ENCODE data around the gene MIEF2.

Gene MIEF2

DNA sequence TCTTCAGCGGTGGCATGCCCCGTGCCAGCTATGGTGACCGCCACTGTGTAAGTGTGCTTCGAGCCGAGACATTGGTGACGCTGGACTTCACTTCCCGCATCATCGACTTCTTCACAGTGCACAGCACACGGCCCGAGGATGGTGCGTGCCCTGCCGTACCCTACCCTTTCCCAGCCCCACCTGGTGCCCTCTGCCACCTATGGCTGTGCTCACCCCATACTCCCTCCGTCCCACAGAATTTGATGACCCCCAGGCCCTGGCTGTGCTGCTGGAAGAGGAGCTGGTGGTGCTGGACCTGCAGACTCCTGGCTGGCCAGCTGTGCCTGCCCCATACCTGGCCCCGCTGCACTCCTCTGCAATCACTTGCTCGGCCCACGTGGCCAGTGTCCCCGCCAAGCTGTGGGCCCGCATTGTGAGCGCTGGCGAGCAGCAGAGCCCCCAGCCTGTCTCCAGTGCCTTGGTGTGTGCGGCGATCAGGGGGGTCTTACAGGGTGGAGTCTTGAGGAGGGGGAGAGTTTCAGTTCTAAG lies 25.5 kb upstream of the MIEF2 start:
- in situ Hi-C loops (cut with MboI; ENCODE audit: low sequenced_read_pairs) = no loop called here

GRCh38 chr17:18235743-18236256 lies 24.7 kb upstream of the MIEF2 start:
- in situ Hi-C loops (cut with MboI; ENCODE audit: low sequenced_read_pairs) = no loop called here

- in situ Hi-C loops (cut with MboI; ENCODE audit: low sequenced_read_pairs) = no loop called here
These were observed 24.0 kb upstream of the MIEF2 start for GRCh38 chr17:18236494-18236893.

DNA sequence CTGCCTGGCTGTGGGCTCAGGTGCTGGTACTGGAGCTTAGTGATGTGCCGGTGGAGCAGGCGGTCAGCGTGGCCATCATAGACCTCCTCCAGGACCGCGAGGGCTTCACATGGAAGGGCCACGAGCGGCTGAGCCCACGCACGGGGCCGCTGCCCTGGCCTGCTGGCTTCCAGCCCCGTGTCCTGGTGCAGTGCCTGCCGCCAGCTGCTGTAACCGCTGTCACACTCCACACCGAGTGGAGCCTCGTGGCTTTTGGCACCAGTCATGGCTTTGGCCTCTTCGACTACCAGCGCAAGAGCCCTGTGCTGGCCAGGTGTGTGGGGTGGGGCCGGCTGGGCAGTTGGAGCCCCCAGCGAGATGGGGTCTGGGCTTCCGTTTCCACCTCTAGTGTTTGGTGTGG lies 23.0 kb upstream of the MIEF2 start:
- in situ Hi-C loops (cut with MboI; ENCODE audit: low sequenced_read_pairs) = no loop called here

DNA sequence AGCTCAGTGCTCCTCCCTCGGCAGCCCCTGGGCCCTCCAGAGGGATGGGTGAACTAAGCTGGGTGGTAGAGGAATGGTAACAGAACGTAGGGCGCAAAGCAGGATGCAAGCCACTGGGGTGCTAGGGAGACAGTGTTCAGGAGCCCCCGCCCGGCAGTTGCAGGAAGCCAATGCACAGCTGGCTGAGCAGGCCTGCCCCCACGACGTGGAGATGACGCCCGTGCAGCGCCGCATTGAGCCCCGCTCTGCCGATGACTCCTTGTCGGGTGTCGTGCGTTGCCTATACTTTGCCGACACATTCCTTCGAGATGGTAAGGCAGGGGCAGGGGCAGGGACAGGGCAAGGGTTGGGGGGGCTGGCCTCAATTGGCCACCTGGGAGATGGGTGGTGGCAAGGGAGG lies 22.2 kb upstream of the MIEF2 start:
- in situ Hi-C loops (cut with MboI; ENCODE audit: low sequenced_read_pairs) = no loop called here

DNA sequence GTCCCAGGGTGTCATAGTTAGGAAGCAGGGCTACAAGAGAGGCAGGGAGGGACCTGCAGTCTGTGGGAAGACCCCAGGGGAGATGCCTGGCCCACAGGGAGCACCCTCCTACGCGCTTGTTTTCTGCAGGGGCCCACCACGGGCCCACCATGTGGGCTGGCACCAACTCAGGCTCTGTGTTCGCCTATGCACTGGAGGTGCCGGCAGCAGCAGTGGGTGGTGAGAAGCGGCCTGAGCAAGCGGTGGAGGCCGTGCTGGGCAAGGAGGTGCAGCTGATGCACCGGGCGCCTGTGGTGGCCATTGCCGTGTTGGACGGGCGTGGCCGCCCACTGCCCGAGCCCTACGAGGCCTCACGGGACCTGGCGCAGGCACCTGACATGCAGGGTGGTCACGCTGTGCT lies 20.0 kb upstream of the MIEF2 start:
- in situ Hi-C loops (cut with MboI; ENCODE audit: low sequenced_read_pairs) = no loop called here

DNA sequence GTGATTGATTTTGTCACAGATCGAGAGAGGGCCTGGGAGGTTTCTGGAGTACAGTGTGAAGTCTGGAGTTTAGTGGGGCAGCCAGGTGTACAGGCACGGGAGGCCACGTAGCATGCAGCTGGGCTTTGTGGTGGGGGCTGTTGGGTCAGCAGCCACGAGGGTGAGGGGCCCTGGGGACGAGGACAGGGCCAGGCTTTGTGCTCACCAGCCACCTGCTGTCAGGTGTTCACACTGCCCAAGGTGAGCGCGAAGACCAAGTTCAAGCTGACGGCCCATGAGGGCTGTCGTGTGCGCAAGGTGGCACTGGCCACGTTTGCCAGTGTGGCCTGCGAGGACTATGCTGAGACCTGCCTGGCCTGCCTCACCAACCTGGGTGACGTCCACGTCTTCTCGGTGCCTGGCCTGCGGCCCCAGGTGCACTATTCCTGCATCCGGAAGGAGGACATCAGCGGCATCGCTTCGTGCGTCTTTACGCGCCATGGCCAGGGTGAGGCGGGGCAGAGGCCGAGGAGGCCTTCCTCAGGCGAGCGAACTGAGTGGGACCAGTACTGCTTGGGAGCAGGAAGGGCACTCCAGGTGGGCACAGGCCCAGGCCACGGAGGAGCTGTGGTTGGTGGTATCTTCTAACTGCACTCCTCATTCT lies 19.1 kb upstream of the MIEF2 start:
- in situ Hi-C loops (cut with MboI; ENCODE audit: low sequenced_read_pairs) = no loop called here

DNA sequence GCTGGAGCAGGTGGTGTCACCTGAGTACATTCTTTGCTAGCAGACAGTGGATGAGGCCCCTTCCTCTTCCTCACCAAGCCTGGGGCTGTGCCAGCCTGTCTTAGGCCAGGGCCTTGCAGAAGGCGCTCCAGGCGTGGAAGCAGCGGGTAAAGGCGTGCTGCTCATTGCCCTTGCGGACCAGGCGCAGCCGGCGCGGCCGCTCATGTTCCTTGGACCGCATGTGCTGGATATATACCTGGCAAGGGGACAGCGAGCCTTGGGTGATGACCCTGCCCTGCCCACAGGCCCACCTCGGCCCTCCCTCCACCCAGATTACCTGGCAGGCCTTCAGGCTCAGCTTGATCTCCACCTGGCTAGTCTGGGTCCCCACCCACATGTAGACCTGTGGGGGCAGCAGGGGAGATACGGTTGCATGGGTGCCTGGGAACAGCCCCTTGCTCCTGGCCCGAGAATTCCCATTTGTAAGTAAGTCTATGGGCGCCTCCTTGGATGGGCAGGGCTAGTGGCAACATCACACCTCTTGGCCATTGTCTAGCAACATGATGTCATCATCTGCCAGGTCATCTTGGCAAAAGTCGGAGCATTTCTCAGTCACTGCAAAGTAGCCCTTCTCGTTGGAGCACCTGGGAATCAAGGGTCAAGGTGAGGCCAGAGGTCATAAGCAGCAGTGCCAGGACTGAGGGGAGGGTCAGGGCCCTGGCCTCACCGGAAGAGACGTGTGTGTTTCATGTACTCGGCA lies 15.3 kb upstream of the MIEF2 start:
- in situ Hi-C loops (cut with MboI; ENCODE audit: low sequenced_read_pairs) = no loop called here

DNA sequence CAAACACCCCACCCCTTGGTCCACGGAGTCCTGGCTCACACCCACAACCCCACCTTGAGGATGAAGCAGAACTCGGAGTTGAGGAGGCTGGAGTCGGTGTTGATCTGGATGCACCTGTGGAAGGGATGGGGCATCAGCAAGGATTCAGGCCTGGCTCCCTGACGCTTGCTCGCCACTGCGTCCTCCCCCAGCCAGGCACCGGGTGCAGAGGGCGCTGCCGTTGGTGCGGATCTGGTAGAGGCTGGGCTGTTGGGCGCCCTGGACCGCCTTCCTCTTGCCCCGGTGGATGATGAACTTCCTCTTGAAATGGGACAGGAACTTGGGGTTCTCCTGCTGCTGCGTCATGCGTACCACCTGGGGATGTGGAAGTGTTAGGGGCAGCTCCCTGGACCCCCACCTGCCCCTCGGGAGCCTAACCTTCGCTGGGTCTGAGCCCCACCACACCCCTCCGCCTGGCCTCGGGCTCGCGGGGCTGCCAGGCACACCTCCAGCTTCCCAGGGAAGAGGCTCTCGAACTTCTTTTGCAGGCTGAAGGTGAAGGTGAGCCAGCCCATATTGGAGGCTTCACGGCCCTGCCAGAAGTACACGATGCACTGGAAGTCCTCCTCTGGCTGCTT lies 14.2 kb upstream of the MIEF2 start:
- in situ Hi-C loops (cut with MboI; ENCODE audit: low sequenced_read_pairs) = no loop called here

GRCh38 chr17:18246880-18247612 lies 13.4 kb upstream of the MIEF2 start:
- in situ Hi-C loops (cut with MboI; ENCODE audit: low sequenced_read_pairs) = no loop called here

GRCh38 chr17:18247613-18248001 lies 12.9 kb upstream of the MIEF2 start:
- in situ Hi-C loops (cut with MboI; ENCODE audit: low sequenced_read_pairs) = no loop called here

- in situ Hi-C loops (cut with MboI; ENCODE audit: low sequenced_read_pairs) = no loop called here
These were observed 12.1 kb upstream of the MIEF2 start for GRCh38 chr17:18248300-18248731.

GRCh38 chr17:18248811-18249210 lies 11.7 kb upstream of the MIEF2 start:
- in situ Hi-C loops (cut with MboI; ENCODE audit: low sequenced_read_pairs) = no loop called here

- in situ Hi-C loops (cut with MboI; ENCODE audit: low sequenced_read_pairs) = no loop called here
These were observed 10.2 kb upstream of the MIEF2 start for GRCh38 chr17:18250259-18250658.

DNA sequence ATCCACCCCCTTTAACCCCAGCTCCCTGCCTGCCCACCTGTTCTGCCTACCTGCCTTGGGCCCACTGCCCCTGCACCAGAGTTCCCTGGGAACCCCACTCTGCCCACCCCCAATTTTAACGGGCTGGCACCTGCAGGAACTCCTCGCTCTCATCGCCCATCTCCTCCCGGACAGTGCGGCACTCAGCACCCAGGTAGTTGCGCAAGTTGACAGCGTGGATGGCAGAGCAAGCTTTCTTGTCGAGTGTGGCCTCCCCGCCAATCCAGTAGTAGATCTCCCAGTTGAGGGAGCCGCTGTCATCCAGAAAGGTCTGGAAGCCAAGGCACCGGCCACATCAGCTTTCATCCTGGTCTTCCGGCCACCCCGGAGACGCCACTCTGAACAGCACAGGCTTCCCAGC lies 9.8 kb upstream of the MIEF2 start:
- in situ Hi-C loops (cut with MboI; ENCODE audit: low sequenced_read_pairs) = no loop called here

DNA sequence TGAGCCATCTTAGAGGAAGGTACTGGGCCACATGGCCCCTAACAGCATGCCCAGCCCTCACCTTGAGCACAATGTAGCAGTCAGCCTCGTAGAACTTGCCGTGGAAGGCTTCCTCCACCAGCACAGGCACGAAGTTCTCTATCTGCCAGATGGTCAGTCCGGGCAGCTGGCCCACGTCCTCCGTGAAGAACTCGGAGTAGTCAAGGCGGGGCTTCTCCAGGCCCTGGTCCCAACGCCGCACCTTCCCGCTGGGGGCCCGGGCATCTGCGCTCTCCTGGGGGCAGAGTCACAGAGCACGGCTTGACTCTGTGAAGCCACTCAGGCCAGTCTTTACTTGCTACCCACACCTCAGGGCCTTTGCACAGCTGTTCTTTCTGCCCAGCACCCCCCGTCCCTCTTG lies 9.3 kb upstream of the MIEF2 start:
- in situ Hi-C loops (cut with MboI; ENCODE audit: low sequenced_read_pairs) = no loop called here

DNA sequence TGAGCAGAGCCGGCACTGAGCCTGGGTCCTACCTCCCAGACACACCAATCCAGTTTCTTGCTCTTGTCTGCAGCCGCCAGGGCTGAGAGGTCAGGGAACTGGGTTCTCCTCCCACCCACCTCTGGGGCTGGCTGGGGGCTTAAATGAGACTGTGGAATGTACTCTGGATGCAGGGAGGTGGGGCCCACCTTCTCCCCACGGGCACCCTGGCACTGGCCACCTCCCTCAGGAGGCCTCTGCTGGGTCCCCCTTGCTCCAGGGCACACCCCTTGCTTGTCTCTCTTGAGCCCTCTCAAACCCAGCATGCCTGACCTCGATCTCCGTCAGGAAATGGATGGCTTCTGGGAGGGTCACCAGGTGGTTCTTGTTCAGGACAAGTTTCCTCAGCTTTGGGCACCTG lies 8.3 kb upstream of the MIEF2 start:
- in situ Hi-C loops (cut with MboI; ENCODE audit: low sequenced_read_pairs) = no loop called here

GRCh38 chr17:18253187-18253884 lies 7.1 kb upstream of the MIEF2 start:
- in situ Hi-C loops (cut with MboI; ENCODE audit: low sequenced_read_pairs) = no loop called here

DNA sequence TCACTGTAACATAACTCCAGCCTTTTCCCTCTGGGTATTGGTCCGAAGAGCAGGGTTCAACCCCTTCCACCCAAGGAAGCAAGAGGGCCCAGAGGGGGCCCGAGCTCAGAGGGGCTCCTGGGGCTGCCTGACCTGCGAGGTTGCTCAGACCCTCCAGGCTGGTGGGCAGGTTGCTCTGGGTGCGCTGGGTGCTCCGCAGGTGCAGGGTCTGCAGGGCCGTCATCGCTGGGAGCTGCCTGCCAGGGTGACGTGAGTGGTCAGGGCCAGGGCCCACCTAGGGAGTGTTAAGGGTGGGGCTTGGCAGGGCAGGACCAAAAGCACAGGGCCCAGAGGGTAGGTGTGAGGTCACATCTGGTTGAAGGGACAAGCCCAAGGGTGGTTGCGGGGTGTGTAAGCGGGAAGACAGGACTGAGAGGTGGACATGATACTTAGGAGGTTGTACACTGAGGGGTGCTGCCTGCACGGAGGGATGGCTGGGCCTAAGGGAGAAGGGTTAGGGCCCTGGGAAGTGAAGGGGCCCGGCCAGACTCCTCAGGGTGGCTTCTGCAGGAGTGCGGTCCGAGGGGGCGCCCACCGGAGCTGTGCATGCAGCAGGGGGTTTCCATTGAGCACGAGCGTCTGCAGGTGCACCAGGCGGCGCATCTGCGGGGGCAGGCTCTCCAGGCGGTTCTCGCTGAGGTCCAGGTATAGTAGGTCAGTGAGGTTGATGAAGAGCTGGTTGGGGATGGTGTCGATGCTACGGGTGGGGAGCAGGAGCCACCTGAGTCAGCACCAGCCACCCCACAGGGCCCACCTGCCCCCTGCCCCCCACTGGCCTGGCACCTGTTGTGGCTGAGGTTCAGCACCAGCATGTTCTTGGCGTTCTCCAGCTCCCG lies 6.3 kb upstream of the MIEF2 start:
- in situ Hi-C loops (cut with MboI; ENCODE audit: low sequenced_read_pairs) = no loop called here

Data from HL-60/S4 (cell line).